ENCODE results near the gene CALHM6. TPM values are rescaled to one million over a fixed set of nuclear protein-coding genes. Genes with fewer than 3 reads are reported as not detected.

Gene CALHM6
- polyA plus RNA-seq, 4 donors = 2.8 to 5.6 (median 4.6) TPM

DNA sequence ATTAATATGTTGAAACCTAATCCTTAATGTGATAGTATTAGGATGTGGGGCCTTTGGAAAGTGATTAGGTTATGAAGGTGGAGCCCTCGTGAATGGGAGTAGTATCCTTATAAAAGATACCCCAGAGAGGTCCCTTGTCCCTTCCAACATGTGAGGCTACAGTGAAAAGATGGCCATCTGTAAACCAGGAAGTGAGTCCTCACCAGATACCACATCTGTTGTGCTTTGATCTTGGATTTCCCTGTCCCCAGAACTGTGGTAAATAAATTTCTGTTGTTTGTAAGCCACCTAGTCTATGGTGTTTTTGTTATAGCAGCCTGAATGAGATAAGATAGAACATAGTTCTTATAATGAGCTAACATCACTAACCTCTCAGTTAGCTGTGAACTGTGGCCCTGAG, 16.6 kb upstream of the CALHM6 start:
- DNase-seq (ENCODE audit: low read depth in 4 of 4, low spot score in 3 of 4) = no peak

DNA sequence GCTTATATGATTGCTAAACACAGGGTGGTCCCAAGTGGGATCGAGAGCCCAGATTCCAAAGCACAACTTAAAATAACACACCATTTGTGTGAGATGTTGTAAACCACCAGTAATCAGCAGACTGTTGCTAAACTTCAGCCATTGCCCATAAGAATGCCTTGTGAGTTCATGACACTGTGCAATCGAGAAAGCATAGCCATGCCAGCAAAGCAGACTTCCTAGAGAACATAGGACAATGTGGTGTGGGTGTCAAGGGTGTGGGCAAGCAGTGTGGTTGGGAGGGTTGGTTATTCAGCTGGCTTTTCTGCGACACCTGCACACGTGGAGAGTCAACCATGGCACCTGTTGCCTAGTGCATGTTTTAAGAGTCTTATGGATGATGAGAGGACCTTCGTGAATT, 16.1 kb upstream of the CALHM6 start:
- DNase-seq (ENCODE audit: low read depth in 4 of 4, low spot score in 3 of 4) = no peak

DNA sequence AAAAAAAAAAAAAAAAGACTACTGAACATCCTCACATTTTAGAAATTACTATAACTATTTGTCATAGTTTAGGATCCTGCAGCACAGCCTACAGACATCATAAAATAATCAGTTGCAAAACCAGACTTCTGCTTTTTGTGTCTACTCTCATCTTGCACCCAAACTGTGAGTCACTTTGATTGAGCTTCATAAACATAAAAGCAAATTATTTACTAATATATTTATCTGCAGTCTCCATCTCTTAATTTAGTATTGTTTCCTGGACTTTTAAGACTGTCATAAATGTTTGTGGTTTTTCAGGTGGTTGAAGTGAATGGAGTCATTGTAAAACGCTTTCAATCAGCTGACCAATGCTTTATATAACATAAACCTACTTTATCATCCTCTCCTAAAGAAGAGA, 14.8 kb upstream of the CALHM6 start:
- DNase-seq (ENCODE audit: low read depth in 4 of 4, low spot score in 3 of 4) = no peak

DNA sequence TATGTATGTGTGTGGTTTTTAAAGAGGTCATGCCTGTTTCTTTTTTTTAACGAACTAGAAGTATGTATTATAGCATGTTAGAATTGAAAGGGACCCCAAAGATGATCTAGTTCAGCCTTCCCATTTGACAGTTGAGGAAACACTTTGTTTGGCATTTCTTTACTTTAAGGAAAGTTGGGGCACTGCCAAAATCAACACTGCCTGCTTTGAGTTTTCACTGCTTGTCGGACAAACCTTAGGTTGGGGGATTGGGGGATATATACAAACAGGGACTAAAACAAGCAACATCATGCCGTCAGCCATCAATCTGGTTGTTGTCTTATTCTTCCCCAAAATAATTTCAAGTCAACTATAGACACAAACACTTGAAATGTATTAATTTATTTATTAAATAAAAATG, 14.1 kb upstream of the CALHM6 start:
- no peak for DNase-seq (ENCODE audit: low read depth in 4 of 4, low spot score in 3 of 4)

DNA sequence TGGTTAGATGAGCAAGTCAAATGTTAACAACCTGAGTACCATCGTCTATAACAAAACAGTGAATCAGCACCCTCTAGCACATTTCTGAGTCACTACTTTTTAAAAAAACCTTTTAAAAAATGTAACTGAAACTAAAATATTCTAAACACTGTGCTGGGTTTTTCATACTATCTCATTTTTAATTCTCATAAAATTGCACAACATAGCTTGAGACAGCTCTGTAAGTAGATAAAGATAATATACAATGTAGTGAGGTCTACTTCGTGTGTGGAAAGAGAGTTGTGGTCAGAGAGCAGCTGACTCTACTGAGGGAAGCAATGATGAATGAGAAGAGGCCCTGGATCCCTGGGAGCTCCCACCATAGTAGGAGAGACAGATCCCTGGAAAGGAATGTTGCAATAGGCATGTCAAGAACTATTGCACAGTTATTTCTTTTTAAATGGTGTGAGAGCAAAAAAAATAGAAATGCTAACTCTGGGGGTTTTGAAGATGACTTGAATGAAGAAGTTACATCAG, 13.6 kb upstream of the CALHM6 start:
- no peak for DNase-seq (ENCODE audit: low read depth in 4 of 4, low spot score in 3 of 4)

DNA sequence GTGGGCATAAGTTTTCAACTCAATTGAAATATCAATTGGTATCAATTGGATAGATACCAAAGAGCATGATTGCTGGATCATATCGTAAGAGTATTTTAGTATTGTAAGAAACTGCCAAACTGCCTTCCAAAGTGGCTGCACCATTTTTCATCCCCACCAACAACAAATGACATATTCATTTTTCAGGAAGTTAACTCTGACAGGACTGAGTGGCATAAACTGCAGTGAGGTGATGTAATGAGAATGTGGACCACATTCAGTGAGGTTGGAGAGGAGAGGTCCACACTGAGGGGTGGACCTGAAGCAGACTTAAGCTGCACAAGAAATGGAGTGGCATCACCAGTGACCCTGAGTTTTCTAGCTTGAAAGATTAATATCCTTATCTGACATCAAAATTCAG, 11.6 kb upstream of the CALHM6 start:
- DNase-seq (ENCODE audit: low read depth in 4 of 4, low spot score in 3 of 4) = no peak

DNA sequence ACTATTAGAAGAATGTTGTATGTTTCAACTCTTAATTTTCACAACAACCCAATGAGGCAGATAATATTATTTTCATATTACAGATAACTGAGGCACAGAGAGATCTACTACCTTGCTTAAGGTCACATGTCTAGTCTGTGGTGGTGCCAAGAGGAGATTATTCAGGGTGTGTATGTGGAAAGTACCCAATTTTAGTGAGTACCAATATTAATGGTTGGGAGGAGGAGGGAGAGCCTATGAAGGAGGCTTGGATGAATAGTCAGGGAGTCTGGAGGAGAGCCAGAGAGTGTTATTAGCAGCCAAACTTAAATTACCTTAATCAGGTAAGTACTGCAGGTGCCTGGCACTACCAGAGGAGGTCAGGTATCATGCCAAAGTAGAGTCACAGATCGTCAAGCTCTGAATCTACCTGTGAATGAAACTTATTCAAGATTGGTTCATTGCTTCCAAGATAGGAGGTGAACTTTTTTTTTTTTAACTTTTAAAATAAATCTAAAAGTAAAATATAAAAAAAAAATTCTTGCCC, 10.9 kb upstream of the CALHM6 start:
- no peak for DNase-seq (ENCODE audit: low read depth in 4 of 4, low spot score in 3 of 4)

DNA sequence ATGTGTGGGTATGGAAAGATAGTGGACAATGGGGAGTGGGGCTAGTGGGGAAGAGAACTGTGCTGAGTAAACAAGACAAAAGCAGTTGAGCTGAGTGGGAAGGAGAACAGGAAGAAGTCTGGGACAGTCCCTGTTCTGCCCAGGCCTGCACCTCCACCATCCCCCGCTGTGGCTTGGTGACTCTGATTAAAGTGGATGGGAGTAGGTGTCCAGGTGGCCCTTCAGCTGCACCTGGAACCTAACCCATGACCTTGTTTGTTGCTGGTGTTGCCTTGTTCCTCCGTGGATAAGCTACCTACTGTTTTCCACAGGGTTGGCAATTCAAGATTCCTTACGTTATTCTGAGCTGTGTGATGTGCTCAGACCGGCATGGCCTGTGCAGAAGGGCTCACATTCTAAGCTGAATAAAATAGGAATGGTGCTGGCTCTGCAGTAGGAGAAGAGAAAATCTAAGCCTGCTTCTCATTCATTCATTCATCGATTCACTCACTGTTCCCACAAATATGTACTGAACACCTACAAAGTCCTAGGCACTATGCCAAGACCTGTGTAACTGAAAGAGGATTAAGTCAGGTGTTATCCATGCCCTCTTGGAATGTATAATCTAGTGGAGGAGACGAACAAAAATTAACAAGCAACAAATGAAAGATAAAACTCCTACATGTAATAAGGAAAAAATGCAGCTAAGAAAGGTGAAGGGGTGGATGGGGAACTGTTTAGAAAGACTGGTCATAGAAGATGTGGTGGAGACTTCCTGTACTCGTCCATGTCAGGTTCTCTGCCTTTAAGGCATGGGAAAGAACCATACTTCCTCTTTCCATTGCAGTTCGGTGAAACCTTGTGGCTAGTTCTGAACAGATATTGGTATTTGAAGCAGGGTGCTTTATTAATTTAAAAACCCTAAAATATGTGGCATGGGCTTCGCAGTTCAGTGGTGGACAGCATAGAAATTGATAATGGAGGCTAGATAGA, 10.1 kb upstream of the CALHM6 start:
- no peak for DNase-seq (ENCODE audit: low read depth in 4 of 4, low spot score in 3 of 4)

DNA sequence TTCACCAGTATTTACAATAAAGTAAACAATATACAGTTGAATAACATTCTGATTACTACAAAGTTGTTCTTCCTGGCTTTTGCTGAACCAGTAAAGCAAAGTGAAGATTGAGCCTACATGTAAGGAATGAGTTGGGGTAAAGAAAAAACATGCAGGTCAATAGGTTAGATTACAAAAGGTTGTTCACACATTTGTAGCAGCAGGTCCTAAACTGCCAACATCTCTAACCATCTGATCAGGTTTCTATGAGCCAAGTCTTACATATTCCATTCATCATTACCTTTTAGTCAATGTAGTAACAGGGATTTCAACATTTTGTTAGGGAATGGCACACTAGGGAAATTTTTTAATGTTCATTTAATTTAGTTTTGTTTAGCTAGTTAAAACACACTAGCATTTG, 9.3 kb upstream of the CALHM6 start:
- no peak for DNase-seq (ENCODE audit: low read depth in 4 of 4, low spot score in 3 of 4)

DNA sequence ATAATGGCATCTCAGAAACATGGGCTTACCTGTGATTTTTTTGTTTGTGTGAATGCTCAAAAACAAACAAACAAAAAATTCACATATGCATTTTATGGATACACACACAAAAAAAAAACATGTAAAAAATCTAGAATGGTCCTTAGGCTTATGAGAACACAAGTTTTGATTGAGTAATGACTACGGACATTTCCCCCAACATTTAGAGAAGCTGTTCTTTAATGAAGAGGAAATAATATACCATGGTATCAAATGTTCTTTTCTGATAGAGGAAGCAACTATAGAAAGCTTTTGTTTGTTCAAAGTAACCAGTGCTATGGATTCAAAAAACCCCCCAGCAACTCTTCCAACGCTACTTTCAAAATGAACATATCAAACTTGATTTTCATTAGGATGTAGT, 8.6 kb upstream of the CALHM6 start:
- no peak for DNase-seq (ENCODE audit: low read depth in 4 of 4, low spot score in 3 of 4)

DNA sequence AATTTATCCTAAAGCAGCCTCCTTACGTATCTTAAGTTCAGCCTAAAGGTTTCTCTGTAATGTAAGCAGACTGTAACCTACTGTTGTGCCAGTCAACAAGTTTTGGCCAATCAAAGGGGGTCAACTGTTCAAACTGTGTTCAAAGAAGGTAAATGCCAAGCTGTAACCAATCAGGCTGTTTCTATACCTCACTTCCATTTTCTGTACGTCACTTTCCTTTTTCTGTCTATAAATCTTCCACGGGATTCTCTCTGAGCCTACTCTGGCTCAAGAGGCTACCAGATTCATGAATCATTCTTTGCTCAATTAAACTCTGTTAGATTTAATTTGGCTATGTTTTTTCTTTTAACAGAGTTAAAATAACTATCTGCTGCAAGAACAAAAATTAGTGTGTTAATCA, 5.1 kb upstream of the CALHM6 start:
- DNase-seq (ENCODE audit: low read depth in 4 of 4, low spot score in 3 of 4) = no peak

DNA sequence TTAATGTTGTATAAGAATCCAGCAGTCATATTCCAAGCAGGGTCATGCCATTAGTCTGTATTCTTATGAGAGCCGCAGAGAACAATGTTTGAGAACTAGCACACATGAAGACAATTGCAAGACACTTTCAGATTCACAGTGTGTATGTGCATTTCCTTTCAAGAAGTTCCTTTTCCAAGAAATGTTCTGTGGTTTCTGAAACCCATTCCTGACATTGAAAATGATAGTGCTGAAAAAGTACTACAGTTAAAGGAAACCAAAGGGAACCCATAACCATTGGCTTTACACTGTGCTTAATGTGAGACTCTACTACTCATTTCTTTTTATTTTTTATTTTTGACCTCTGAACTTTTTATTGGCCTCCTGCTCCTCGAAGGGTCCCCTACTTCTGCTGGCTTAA, 4.2 kb upstream of the CALHM6 start:
- no peak for DNase-seq (ENCODE audit: low read depth in 4 of 4, low spot score in 3 of 4)

DNA sequence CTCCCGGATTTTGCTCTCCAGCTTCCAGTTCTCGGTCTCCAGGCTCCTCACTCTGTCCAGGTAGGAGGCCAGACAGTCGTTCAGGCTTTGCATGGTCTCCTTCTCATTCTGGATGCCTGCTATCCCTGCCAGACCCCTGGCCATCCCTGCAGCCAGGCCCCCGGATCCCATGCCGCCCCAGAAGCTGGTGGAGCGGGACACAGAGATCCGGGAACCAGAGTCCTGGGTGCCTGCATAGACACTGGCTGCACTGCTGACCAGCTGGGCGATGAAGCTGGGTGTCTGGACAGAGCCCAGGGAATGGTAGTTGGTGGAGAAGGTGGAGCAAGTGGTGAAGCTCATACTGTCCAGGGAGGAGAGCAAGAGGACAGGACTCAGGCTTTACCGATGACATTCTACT, 2.9 kb upstream of the CALHM6 start:
- no peak for DNase-seq (ENCODE audit: low read depth in 4 of 4, low spot score in 3 of 4)

DNA sequence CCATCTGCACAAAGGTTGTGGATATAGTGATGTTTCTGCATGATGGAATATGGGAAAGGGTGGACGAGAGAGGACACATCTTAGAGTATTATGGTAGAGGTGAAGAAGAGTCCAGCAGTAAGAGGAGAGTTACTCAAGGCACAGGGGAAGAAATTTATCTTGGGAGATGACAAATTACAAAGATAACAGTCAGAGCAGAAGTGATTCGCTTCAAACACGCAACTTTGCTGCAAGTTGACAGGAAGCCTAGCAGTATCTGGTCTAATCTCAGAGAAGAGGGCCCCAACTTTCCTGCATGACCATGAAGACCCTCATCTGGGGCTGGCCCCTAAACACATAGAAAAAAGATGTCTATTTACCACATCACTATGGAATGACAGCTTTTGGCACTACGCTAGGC, 1.2 kb upstream of the CALHM6 start:
- DNase-seq (ENCODE audit: low read depth in 4 of 4, low spot score in 3 of 4) = no peak

DNA sequence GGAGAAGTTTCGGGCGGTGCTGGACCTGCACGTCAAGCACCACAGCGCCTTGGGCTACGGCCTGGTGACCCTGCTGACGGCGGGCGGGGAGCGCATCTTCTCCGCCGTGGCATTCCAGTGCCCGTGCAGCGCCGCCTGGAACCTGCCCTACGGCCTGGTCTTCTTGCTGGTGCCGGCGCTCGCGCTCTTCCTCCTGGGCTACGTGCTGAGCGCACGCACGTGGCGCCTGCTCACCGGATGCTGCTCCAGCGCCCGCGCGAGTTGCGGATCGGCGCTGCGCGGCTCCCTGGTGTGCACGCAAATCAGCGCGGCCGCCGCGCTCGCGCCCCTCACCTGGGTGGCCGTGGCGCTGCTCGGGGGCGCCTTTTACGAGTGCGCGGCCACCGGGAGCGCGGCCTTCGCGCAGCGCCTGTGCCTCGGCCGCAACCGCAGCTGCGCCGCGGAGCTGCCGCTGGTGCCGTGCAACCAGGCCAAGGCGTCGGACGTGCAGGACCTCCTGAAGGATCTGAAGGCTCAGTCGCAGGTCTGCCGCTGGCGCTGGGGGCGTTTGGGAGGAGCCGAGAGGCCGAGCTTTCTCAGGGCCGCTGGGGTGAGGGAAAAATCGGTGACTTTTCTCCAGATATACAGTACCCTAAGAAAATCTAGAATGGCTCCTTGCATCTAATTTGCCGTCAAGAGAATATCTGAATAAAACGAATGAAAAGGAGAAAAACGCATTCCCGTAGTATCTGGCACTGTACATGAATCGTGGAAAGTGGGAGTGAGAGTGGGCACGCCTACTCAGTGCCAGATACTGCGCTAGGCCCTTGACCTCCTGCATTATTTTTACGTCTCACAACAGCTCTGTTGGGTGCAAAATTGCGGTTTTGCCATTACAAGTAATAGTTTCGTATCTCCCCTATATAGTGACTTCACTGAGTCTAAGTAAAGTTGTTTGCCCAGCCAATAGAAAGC, 1.0 kb downstream of the CALHM6 start:
- DNase-seq (ENCODE audit: low read depth in 4 of 4, low spot score in 3 of 4) = peak in 2 of 4 donors; percentile 44 to 54

DNA sequence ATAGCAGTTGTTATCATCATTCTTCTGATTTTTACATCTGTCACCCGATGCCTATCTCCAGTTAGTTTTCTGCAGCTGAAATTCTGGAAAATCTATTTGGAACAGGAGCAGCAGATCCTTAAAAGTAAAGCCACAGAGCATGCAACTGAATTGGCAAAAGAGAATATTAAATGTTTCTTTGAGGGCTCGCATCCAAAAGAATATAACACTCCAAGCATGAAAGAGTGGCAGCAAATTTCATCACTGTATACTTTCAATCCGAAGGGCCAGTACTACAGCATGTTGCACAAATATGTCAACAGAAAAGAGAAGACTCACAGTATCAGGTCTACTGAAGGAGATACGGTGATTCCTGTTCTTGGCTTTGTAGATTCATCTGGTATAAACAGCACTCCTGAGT, 2.1 kb downstream of the CALHM6 start:
- DNase-seq (ENCODE audit: low read depth in 4 of 4, low spot score in 3 of 4) = no peak

DNA sequence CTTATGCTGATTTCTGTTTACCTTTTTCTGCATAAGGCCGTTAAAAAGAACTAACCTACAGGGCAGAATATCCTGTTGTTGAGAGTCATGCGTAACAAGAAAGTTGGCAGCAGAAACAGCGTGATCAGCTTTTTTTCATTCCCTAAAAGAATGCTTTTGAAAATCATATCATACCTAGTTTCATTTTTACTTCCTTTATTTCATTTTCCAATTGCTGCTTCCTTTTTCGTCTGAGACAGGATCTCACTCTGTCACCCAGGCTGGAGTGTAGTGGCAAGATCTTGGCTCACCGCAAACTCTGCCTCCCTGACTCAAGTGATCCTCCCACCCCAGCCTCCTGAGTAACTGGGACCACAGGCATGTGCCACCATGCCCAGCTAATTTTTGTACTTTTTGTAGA, 4.1 kb downstream of the CALHM6 start:
- DNase-seq (ENCODE audit: low read depth in 4 of 4, low spot score in 3 of 4) = no peak

DNA sequence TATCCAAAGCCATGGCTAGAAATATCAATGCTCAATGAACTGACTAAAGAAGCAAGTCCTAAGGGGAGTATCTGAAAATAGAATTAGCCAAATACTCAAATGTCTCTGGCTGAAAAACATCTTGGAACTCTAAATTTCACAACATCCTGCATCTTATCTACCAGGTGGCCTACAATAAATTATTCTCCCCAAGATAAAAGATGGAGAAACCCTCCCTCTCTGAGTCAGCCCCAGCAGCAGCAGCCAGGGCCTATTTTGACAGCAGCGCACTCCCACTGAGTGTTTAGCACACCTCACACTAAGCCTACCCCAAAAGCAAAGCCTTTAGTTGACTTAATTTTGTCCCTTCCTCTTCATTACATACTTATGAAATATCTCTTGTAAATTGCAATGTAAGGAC, 5.9 kb downstream of the CALHM6 start:
- no peak for DNase-seq (ENCODE audit: low read depth in 4 of 4, low spot score in 3 of 4)

DNA sequence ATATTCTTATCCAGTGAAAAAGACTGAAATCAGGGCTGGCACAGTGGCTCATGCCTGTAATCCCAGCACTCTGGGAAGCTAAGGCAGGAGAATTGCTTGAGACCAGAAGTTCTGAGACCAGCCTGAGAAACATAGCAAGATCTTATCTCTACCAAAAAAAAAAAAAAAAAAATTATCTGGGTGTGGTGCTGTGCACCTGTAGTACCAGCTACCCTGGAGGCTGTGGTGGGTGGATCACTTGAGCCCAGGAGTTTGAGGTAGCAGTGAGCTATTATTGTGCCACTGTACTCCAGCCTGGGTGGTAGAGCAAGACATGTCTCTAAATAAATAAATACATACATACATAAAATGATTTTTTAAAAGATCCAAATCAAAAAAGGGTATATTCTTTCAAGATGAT, 6.3 kb downstream of the CALHM6 start:
- DNase-seq (ENCODE audit: low read depth in 4 of 4, low spot score in 3 of 4) = no peak

DNA sequence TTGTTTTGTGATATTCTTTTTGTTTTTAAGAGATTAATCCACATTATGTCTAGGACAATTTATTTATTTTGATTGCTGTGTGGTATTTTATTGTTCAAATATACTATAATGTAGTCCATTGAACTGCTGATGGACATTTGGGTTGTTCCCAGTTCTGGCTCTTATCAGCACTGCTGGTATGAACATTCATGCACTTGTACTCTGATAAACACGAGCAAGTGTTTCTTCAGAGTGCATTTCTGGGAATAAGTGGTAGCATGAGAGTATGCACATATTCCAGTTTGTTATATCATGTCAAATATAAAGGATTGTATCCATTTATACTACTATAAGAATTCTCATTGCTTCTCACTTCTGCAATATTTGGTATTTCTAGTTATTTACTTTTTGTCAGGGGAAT, 7.1 kb downstream of the CALHM6 start:
- DNase-seq (ENCODE audit: low read depth in 4 of 4, low spot score in 3 of 4) = no peak

DNA sequence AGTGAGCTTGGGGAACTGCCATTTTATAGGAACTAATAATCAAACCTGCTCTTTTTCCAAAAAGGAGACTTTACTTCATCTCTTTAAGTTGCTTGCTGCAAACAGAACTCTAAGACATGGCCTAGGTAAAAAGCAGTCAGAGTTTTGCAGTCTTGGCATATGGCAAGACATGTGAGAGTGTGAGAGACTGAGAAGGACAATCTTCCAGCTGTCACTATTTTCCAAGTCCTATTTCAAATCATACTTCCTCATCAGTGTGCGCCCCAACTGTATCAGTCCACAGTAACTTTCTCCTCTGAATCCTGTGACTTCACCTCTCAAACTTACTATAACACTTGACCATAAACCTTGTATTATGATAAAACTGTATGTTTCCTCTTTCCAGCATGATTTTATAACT, 10.4 kb downstream of the CALHM6 start:
- no peak for DNase-seq (ENCODE audit: low read depth in 4 of 4, low spot score in 3 of 4)
